HepG2 (cell line): ENCODE data around the gene CELSR3. TPM values are rescaled to one million over a fixed set of nuclear protein-coding genes. Genes with fewer than 3 reads are reported as not detected.
A peak's percentile ranks its signal among the peaks of the same experiment; 100 is the strongest.

Experiments
- GRHL1 ChIP-seq: sonication (generic); formaldehyde crosslinking; conservative IDR thresholded peaks from 2 replicates; pipeline ENCODE4 v1.8.0; 2022; ENCODE audit warnings: missing genetic modification reagents
- HHEX ChIP-seq: IDR thresholded peaks from 2 replicates; pipeline ENCODE4 v1.6.1; 2016; ENCODE audit warnings: control low read depth
- HMGXB4 ChIP-seq, 2 experiments: sonication (generic) in 1 of 2; formaldehyde crosslinking in 1 of 2; IDR thresholded peaks; 2 replicates each; pipeline versions ENCODE4 v1.4.0 to v1.6.1; 2018 to 2020; ENCODE audit warnings: missing genetic modification reagents in 2 of 2, borderline replicate concordance in 1 of 2, low read depth in 1 of 2, mild to moderate bottlenecking in 1 of 2, missing biosample characterization in 1 of 2
- TCF12 ChIP-seq, 2 experiments: fragments of 450-650 bp in 1 of 2; sonication (generic) in 1 of 2; formaldehyde crosslinking in 1 of 2; IDR thresholded peaks; 2 replicates each; pipeline versions ENCODE4 v1.6.1 to v1.8.0; 2017 to 2022; ENCODE audit warnings: antibody characterized with exemption in 1 of 2, mild to moderate bottlenecking in 1 of 2, missing genetic modification reagents in 1 of 2, moderate library complexity in 1 of 2
- TFDP1 ChIP-seq: IDR thresholded peaks from 2 replicates; pipeline ENCODE4 v1.6.1; 2016; ENCODE audit warnings: missing compliant biosample characterization, missing genetic modification reagents, borderline replicate concordance
- ZBTB42 ChIP-seq: sonication (generic); formaldehyde crosslinking; IDR thresholded peaks from 2 replicates; pipeline ENCODE4 v1.5.0; 2020; ENCODE audit warnings: mild to moderate bottlenecking, missing genetic modification reagents
- ZNF142 ChIP-seq: sonication (generic); formaldehyde crosslinking; IDR thresholded peaks from 2 replicates; pipeline ENCODE4 v1.4.0; 2020; ENCODE audit warnings: missing genetic modification reagents
- ZNF274 ChIP-seq: sonication (generic); formaldehyde crosslinking; IDR thresholded peaks from 2 replicates; pipeline ENCODE4 v1.5.1; 2020; ENCODE audit warnings: mild to moderate bottlenecking, missing genetic modification reagents
- ZNF382 ChIP-seq: sonication (generic); formaldehyde crosslinking; IDR thresholded peaks from 2 replicates; pipeline ENCODE4 v1.5.0; 2020; ENCODE audit warnings: missing genetic modification reagents, mild to moderate bottlenecking, borderline replicate concordance
- ZNF557 ChIP-seq: sonication (generic); formaldehyde crosslinking; IDR thresholded peaks from 2 replicates; pipeline ENCODE4 v1.4.0; 2020; ENCODE audit warnings: missing genetic modification reagents
- ZNF720 ChIP-seq: sonication (generic); formaldehyde crosslinking; IDR thresholded peaks from 2 replicates; pipeline ENCODE4 v1.4.0; 2020; ENCODE audit warnings: missing genetic modification reagents
- ZNF747 ChIP-seq: sonication (generic); formaldehyde crosslinking; IDR thresholded peaks from 2 replicates; pipeline ENCODE4 v1.8.1; 2023; ENCODE audit warnings: missing genetic modification reagents, mild to moderate bottlenecking, borderline replicate concordance
- ZNF749 ChIP-seq: sonication (generic); formaldehyde crosslinking; IDR thresholded peaks from 2 replicates; pipeline ENCODE4 v1.8.0; 2022; ENCODE audit warnings: mild to moderate bottlenecking, missing genetic modification reagents, moderate library complexity, borderline replicate concordance
- polyA plus RNA-seq, 8 experiments: library from polyadenylated mRNA; depleted of rRNA in 3 of 8; stranded (reverse) in 7 of 8; unstranded in 1 of 8; fragments of >200 nt; fragmentation: Illumina TruSeq in 4 of 8; extraction: Trizol in 4 of 8; gene quantifications; 2 replicates each; pipeline versions ENCODE4 v1.2.1 to v1.2.3, GENCODE V29; 2011 to 2016; ENCODE audit warnings: low read depth in 4 of 8, missing spikeins in 1 of 8, mixed read lengths in 1 of 8; ENCODE audit not compliant: insufficient read depth in 1 of 8
- total RNA-seq, 5 experiments: library from RNA; depleted of rRNA; stranded (reverse); fragments of >200 nt; fragmentation: Illumina TruSeq; extraction: Trizol; gene quantifications; 2 replicates each; pipeline ENCODE4 v1.2.3, GENCODE V29; 2016; ENCODE audit warnings: low read depth in 1 of 5
- TF ChIP-seq, protein P1 (sequence below): sonication (generic); formaldehyde crosslinking; IDR thresholded peaks from 2 replicates; pipeline ENCODE4 v1.9.0; 2021; ENCODE audit warnings: missing genetic modification reagents, borderline replicate concordance

Gene CELSR3
- total and polyA plus RNA-seq, 2 of the 13 experiments (the other 11 are each of a cell fraction or from before 2014, with no cell fraction given), result 5.4 to 6.7 TPM

- TF ChIP-seq HMGXB4 (CRISPR knock-in tag; IDR thresholded peaks at IDR 0.05; ENCODE audit: borderline replicate concordance in 1 of 2, low read depth in 1 of 2), result peak; percentile 90 to 98
- peak; percentile 89 for TF ChIP-seq HHEX (CRISPR knock-in tag)
- TF ChIP-seq ZNF274 (CRISPR knock-in tag), result peak; percentile 100
- TF ChIP-seq ZNF142 (CRISPR knock-in tag), result peak; percentile 99
- TF ChIP-seq ZNF720 (CRISPR knock-in tag), result peak; percentile 99
- TF ChIP-seq TFDP1 (CRISPR knock-in tag), result peak; percentile 88
- peak; percentile 100 for TF ChIP-seq ZNF557 (CRISPR knock-in tag)
- peak; percentile 91 for TF ChIP-seq GRHL1 (CRISPR knock-in tag)
- peak; percentile 100 for TF ChIP-seq ZBTB42 (CRISPR knock-in tag)
- TF ChIP-seq, protein P1, sequence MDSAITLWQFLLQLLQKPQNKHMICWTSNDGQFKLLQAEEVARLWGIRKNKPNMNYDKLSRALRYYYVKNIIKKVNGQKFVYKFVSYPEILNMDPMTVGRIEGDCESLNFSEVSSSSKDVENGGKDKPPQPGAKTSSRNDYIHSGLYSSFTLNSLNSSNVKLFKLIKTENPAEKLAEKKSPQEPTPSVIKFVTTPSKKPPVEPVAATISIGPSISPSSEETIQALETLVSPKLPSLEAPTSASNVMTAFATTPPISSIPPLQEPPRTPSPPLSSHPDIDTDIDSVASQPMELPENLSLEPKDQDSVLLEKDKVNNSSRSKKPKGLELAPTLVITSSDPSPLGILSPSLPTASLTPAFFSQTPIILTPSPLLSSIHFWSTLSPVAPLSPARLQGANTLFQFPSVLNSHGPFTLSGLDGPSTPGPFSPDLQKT (CRISPR knock-in tag), result peak; percentile 100; the same call in 1 of the 2 replicates
- peak; percentile 88; the same call in 1 of the 2 replicates for TF ChIP-seq ZNF382
- TF ChIP-seq TCF12 (IDR thresholded peaks at IDR 0.05), result no peak
- peak; percentile 100 for TF ChIP-seq TCF12 (CRISPR knock-in tag; IDR thresholded peaks at IDR 0.05)
- TF ChIP-seq ZNF747 (CRISPR knock-in tag), result peak; percentile 100
- TF ChIP-seq ZNF749, result peak; percentile 100
Observed at GRCh38 chr3:48661501-48662144, 1.1 kb downstream of the CELSR3 start (continued).
